GM23338 (cell line): Measurements from ENCODE around the gene TMEM154. TPM values are rescaled to one million over a fixed set of nuclear protein-coding genes. Genes with fewer than 3 reads are reported as not detected.

ENCODE experiments used
- ATAC-seq: fragments of 200-7000 bp; cut with Tn5 transposase; 3 replicates; pipeline ENCODE4 v1.9.1; 2020
- DNase-seq: peaks from one replicate; pipeline ENCODE4 v3.0.0-alpha.2; 2015; ENCODE audit warnings: low spot score
- H2AFZ ChIP-seq: fragments of 200-600 bp; sonication (generic); 2 replicates; pipeline ENCODE4 v1.8.0; 2016; ENCODE audit warnings: antibody characterized with exemption, mild to moderate bottlenecking, moderate library complexity
- H3F3A ChIP-seq: fragments of 200-600 bp; sonication (generic); replicated peaks from 2 replicates; pipeline ENCODE4 v1.8.0; 2017; ENCODE audit warnings: antibody characterized with exemption, mixed run types, low read depth
- H3K27ac ChIP-seq: fragments of 200-600 bp; sonication (generic); 2 replicates; pipeline ENCODE4 v1.6.1; 2016; ENCODE audit warnings: low read depth
- H3K27me3 ChIP-seq: fragments of 200-600 bp; sonication (generic); 2 replicates; pipeline ENCODE4 v1.8.0; 2016; ENCODE audit warnings: mild to moderate bottlenecking, mixed run types, moderate library complexity; ENCODE audit not compliant: insufficient read depth
- H3K36me3 ChIP-seq: fragments of 200-600 bp; sonication (generic); 2 replicates; pipeline ENCODE4 v1.8.0; 2016; ENCODE audit warnings: mild to moderate bottlenecking; ENCODE audit not compliant: insufficient read depth
- H3K4me1 ChIP-seq: fragments of 200-600 bp; sonication (generic); 2 replicates; pipeline ENCODE4 v1.8.0; 2016; ENCODE audit warnings: mild to moderate bottlenecking, moderate library complexity; ENCODE audit not compliant: insufficient read depth
- H3K4me2 ChIP-seq: fragments of 200-600 bp; sonication (generic); 2 replicates; pipeline ENCODE4 v1.7.1; 2017; ENCODE audit warnings: mixed run types
- H3K4me3 ChIP-seq: fragments of 200-600 bp; sonication (generic); 2 replicates; pipeline ENCODE4 v1.6.1; 2016; ENCODE audit warnings: mixed run types
- H3K79me2 ChIP-seq: fragments of 200-600 bp; sonication (generic); replicated peaks from 2 replicates; pipeline ENCODE4 v1.8.0; 2017; ENCODE audit warnings: mild to moderate bottlenecking; ENCODE audit not compliant: insufficient read depth
- H3K9me2 ChIP-seq: fragments of 200-600 bp; sonication (generic); 2 replicates; pipeline ENCODE4 v1.8.0; 2017; ENCODE audit not compliant: insufficient read depth
- H4K20me1 ChIP-seq: fragments of 200-600 bp; sonication (generic); replicated peaks from 2 replicates; pipeline ENCODE4 v1.8.0; 2017; ENCODE audit warnings: mild to moderate bottlenecking; ENCODE audit not compliant: insufficient read depth
- H3K27ac Mint-ChIP-seq: 2 replicates; pipeline ENCODE4 v1.8.0; 2020; ENCODE audit warnings: inconsistent platforms, mild to moderate bottlenecking, moderate library complexity, mixed read lengths
- H3K27me3 Mint-ChIP-seq: 3 replicates; pipeline ENCODE4 v1.8.0; 2022; ENCODE audit warnings: low read depth, mild to moderate bottlenecking, moderate library complexity, mixed read lengths, inconsistent platforms; ENCODE audit not compliant: insufficient read depth, poor library complexity
- H3K36me3 Mint-ChIP-seq: 3 replicates; pipeline ENCODE4 v1.8.0; 2021; ENCODE audit warnings: low read depth, mild to moderate bottlenecking, inconsistent platforms, moderate library complexity, mixed read lengths
- H3K4me1 Mint-ChIP-seq: 3 replicates; pipeline ENCODE4 v1.8.0; 2020; ENCODE audit warnings: mild to moderate bottlenecking, inconsistent platforms, mixed read lengths
- H3K4me3 Mint-ChIP-seq: 3 replicates; pipeline ENCODE4 v1.8.0; 2021; ENCODE audit warnings: moderate library complexity, mild to moderate bottlenecking, inconsistent platforms, mixed read lengths
- H3K9me3 Mint-ChIP-seq: 3 replicates; pipeline ENCODE4 v1.8.0; 2020; ENCODE audit warnings: moderate library complexity, mild to moderate bottlenecking, inconsistent platforms, mixed read lengths
- CREB1 ChIP-seq: fragments of 250-450 bp; sonication (Bioruptor Pico); IDR thresholded peaks from 2 replicates; pipeline ENCODE4 v1.5.0; 2020; ENCODE audit warnings: low read depth, mild to moderate bottlenecking, moderate library complexity
- CTCF ChIP-seq, 2 experiments: fragments of 200-600 bp in 1 of 2; sonication (generic) in 1 of 2; conservative IDR thresholded peaks; 2 replicates each; pipeline versions ENCODE4 v1.5.1 to v1.6.1; 2016 to 2017; ENCODE audit warnings: antibody characterized with exemption in 2 of 2, low read depth in 2 of 2, mild to moderate bottlenecking in 2 of 2, moderate library complexity in 1 of 2
- ETS1 ChIP-seq: IDR thresholded peaks from 2 replicates; pipeline ENCODE4 v1.6.1; 2016; ENCODE audit warnings: antibody characterized with exemption
- EZH2 ChIP-seq: fragments of 200-600 bp; sonication (generic); IDR thresholded peaks from one replicate; pipeline ENCODE4 v1.8.0; 2017; ENCODE audit warnings: antibody characterized with exemption, mild to moderate bottlenecking, low read depth; ENCODE audit not compliant: unreplicated experiment
- EZH2phosphoT487 ChIP-seq: fragments of 200-600 bp; sonication (generic); IDR thresholded peaks from one replicate; pipeline ENCODE4 v1.8.1; 2018; ENCODE audit warnings: antibody characterized with exemption; ENCODE audit not compliant: unreplicated experiment
- POLR2AphosphoS5 ChIP-seq: IDR thresholded peaks from 2 replicates; pipeline ENCODE4 v1.6.1; 2016; ENCODE audit warnings: antibody characterized with exemption, low read depth
- ZNF114 ChIP-seq: fragments of 250-450 bp; sonication (Bioruptor Pico); IDR thresholded peaks from 2 replicates; pipeline ENCODE4 v1.5.0; 2020; ENCODE audit warnings: mild to moderate bottlenecking, moderate library complexity
- ZNF462 ChIP-seq: fragments of 250-450 bp; sonication (Bioruptor Pico); IDR thresholded peaks from 2 replicates; pipeline ENCODE4 v1.5.0; 2020; ENCODE audit warnings: mild to moderate bottlenecking, moderate library complexity
- polyA plus RNA-seq: library from polyadenylated mRNA; unstranded; fragments of >200 nt; fragmentation: Nextera tagmentation; extraction: Ambion mirVana; gene quantifications from 2 replicates; pipeline ENCODE4 v1.2.1, GENCODE V29; 2016
- total RNA-seq: library from RNA; depleted of rRNA; stranded (reverse); fragments of >200 nt; shearing (Covaris generic); gene quantifications from 2 replicates; pipeline ENCODE4 v1.2.3, GENCODE V29; 2014

TMEM154 gene
- total and polyA plus RNA-seq, 2 experiments from 2014 or later: 1.0 to 1.7 TPM

GRCh38 chr4:152640058-152640921 lies 39.5 kb downstream of the TMEM154 start:
- TF ChIP-seq POLR2AphosphoS5 (no peak), CTCF (conservative IDR thresholded peaks at IDR 0.05; ENCODE audit: low read depth in 2 of 2) (peak in 1 of 2 experiments; percentile 88; a peak in 3 of 4 replicates)
- peaks cover 17% of the 10 kb centered on the region for H3K4me1 ChIP-seq
- H3F3A ChIP-seq: no peaks in the 10 kb centered on the region
- H3K27me3 ChIP-seq: no peaks in the 10 kb centered on the region
- H3K9me3 Mint-ChIP-seq: no peaks in the 10 kb centered on the region
- DNase-seq: peak; percentile 57
- H3K4me3 ChIP-seq: no peak overlapping the region
- H3K4me3 Mint-ChIP-seq: no peak overlapping the region
- no peaks in the 10 kb centered on the region for H3K36me3 ChIP-seq
- H3K4me1 Mint-ChIP-seq: peaks cover 40% of the 10 kb centered on the region
- no peaks in the 10 kb centered on the region for H4K20me1 ChIP-seq
- H3K27ac Mint-ChIP-seq: peak overlapping the region; percentile 60; the same call in 1 of the 2 replicates
- ATAC-seq: peak; percentile 59
- peaks cover 4% of the 10 kb centered on the region for H3K27me3 Mint-ChIP-seq
- H3K9me2 ChIP-seq: peaks cover 1% of the 10 kb centered on the region; the same call in 1 of the 2 replicates
- no peak overlapping the region for H3K4me2 ChIP-seq
- no peaks in the 10 kb centered on the region for H3K79me2 ChIP-seq
- peak overlapping the region; percentile 2; the same call in 1 of the 2 replicates for H2AFZ ChIP-seq
- H3K36me3 Mint-ChIP-seq: no peaks in the 10 kb centered on the region
- H3K27ac ChIP-seq: no peak overlapping the region

GRCh38 chr4:152635851-152636250 lies 43.9 kb downstream of the TMEM154 start:
- Histone ChIP-seq H4K20me1 (no peaks in the 10 kb centered on the region), H2AFZ (no peak overlapping the region), H3F3A (no peaks in the 10 kb centered on the region), H3K27ac (no peak overlapping the region), H3K9me2 (no peaks in the 10 kb centered on the region), H3K4me2 (no peak overlapping the region), H3K36me3 (no peaks in the 10 kb centered on the region), H3K79me2 (no peaks in the 10 kb centered on the region), H3K27me3 (no peaks in the 10 kb centered on the region), H3K4me3 (no peak overlapping the region), H3K4me1 (peaks cover 10% of the 10 kb centered on the region)
- Mint-ChIP-seq H3K4me3 (no peak overlapping the region), H3K36me3 (no peaks in the 10 kb centered on the region), H3K9me3 (no peaks in the 10 kb centered on the region), H3K27me3 (no peaks in the 10 kb centered on the region), H3K27ac (no peak overlapping the region), H3K4me1 (peaks cover 28% of the 10 kb centered on the region)
- ATAC-seq (no peak), DNase-seq (no peak)
- TF ChIP-seq CTCF (conservative IDR thresholded peaks at IDR 0.05; ENCODE audit: low read depth in 2 of 2) (no peak), ZNF114 (CRISPR knock-in tag) (no peak), ZNF462 (CRISPR knock-in tag) (no peak), EZH2phosphoT487 (no peak), ETS1 (no peak), EZH2 (no peak), CREB1 (CRISPR knock-in tag) (no peak)
